ENCODE data around the gene ALDH3B1. TPM values are rescaled to one million over a fixed set of nuclear protein-coding genes. Genes with fewer than 3 reads are reported as not detected.

Gene ALDH3B1
- total and polyA plus RNA-seq, 10 of the 15 experiments (the other 5 are each of a cell fraction or from before 2014, with no cell fraction given), result 0.03 to 0.37 (median 0.17) TPM; not detected in 3

DNA sequence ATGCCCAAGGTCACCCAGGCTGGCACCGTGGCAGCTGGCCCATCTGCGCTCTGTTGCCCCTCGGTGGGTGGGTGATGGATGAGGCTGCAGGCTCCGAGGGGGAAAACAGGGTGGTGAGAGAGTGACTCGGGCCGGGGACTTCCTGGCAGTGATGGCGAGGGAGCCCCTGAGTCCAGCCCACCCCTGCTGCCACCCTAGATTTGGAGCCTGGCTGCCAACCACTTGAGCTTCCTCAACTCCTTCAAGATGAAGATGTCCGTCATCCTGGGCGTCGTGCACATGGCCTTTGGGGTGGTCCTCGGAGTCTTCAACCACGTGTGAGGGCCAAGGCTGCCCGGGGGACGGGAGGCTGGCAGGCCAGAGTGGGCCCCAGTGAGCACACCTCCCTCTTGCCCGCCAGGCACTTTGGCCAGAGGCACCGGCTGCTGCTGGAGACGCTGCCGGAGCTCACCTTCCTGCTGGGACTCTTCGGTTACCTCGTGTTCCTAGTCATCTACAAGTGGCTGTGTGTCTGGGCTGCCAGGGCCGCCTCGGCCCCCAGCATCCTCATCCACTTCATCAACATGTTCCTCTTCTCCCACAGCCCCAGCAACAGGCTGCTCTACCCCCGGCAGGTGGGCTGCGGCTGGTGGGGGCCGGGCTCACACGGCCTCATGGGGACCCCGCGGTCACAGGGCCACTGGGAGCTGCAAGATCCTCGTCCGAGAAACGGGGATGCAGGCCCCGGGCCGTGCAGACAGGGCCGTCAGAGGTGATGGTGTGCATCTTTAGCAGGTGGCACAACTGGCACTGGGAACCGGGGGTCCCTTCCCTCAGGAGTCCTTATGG, 38.8 kb downstream of the ALDH3B1 start:
- no TSS peak for BruUV-seq (replicated peaks)
- H4K20me1 ChIP-seq (ENCODE audit: control insufficient read depth, insufficient read depth), result no peaks in the 10 kb centered on the region
- peaks cover 19 to 37% of the 10 kb centered on the region in 2 experiments; a peak in 3 of 4 replicates for H3K36me3 ChIP-seq (ENCODE audit: control insufficient read depth in 2 of 2, insufficient read depth in 2 of 2, low read length in 1 of 2)
- ChIA-PET SMC1A (ENCODE audit: uncharacterized antibody, unreplicated experiment) (no interaction called here), RAD21 (ENCODE audit: unreplicated experiment) (no interaction called here), POLR2A (no interaction called here), CTCF (no interaction called here)
- no peak overlapping the region for H3K27ac ChIP-seq (ENCODE audit: control insufficient read depth, insufficient read depth)
- 0 out of 2 replicates have a peak, but pooled peaks have one; percentile 32 for TF ChIP-seq POLR2AphosphoS2 (IDR thresholded peaks at IDR 0.05; ENCODE audit: low read depth, low read length)
- no peak for TF ChIP-seq MAX (IDR thresholded peaks at IDR 0.05; ENCODE audit: low read depth, low read length)
- FAIRE-seq (no peak), DNase-seq (ENCODE audit: low read depth, low spot score) (no peak), ATAC-seq (no peak)
- H3K4me1 ChIP-seq (ENCODE audit: control insufficient read depth, insufficient read depth, low read length), result no peaks in the 10 kb centered on the region
- H3K27me3 ChIP-seq (replicated peaks in 1 of 2; ENCODE audit: control insufficient read depth in 2 of 2, insufficient read depth in 2 of 2, low read length in 1 of 2), result no peaks in the 10 kb centered on the region
- intact Hi-C loops (cut with micrococcal nuclease; ENCODE audit: unreplicated experiment), result no loop called here
- 96% methylated on average over 34 of the region's 35 CpGs for WGBS (ENCODE audit: insufficient coverage, insufficient replicate concordance, low lambda C conversion rate, missing lambda C conversion rate)
- in situ Hi-C loops (cut with MboI), result no loop called here
- H2AFZ ChIP-seq (ENCODE audit: control insufficient read depth, low read depth, low read length), result no peak overlapping the region
- H3K9ac ChIP-seq (ENCODE audit: control insufficient read depth, insufficient read depth, low read length), result no peak overlapping the region
- no peaks in the 10 kb centered on the region for H3K79me2 ChIP-seq (ENCODE audit: control insufficient read depth, insufficient read depth, low read length)
- H3K4me3 ChIP-seq, result no peak overlapping the region
- H3K9me3 ChIP-seq (replicated peaks; ENCODE audit: control insufficient read depth, insufficient read depth, low read length), result no peaks in the 10 kb centered on the region
- H3K4me2 ChIP-seq (ENCODE audit: control insufficient read depth, insufficient read depth), result no peak overlapping the region

GRCh38 chr11:68049509-68050370, 39.6 kb downstream of the ALDH3B1 start:
- Histone ChIP-seq H3K36me3 (ENCODE audit: control insufficient read depth in 2 of 2, insufficient read depth in 2 of 2, low read length in 1 of 2) (peaks cover 19 to 29% of the 10 kb centered on the region in 2 experiments; a peak in 3 of 4 replicates), H4K20me1 (ENCODE audit: control insufficient read depth, insufficient read depth) (no peaks in the 10 kb centered on the region), H3K79me2 (ENCODE audit: control insufficient read depth, insufficient read depth, low read length) (no peaks in the 10 kb centered on the region), H3K4me2 (ENCODE audit: control insufficient read depth, insufficient read depth) (no peak overlapping the region), H2AFZ (ENCODE audit: control insufficient read depth, low read depth, low read length) (no peak overlapping the region), H3K9ac (ENCODE audit: control insufficient read depth, insufficient read depth, low read length) (no peak overlapping the region), H3K4me3 (no peak overlapping the region), H3K27ac (ENCODE audit: control insufficient read depth, insufficient read depth) (no peak overlapping the region), H3K27me3 (replicated peaks in 1 of 2; ENCODE audit: control insufficient read depth in 2 of 2, insufficient read depth in 2 of 2, low read length in 1 of 2) (no peaks in the 10 kb centered on the region), H3K9me3 (replicated peaks; ENCODE audit: control insufficient read depth, insufficient read depth, low read length) (no peaks in the 10 kb centered on the region), H3K4me1 (ENCODE audit: control insufficient read depth, insufficient read depth, low read length) (no peaks in the 10 kb centered on the region)
- no peak for TF ChIP-seq MTA2 (IDR thresholded peaks at IDR 0.05; ENCODE audit: low read depth)
- peak; percentile 59 for TF ChIP-seq POLR2A (IDR thresholded peaks at IDR 0.05; ENCODE audit: low read depth, low read length)
- intact Hi-C loops (cut with micrococcal nuclease; ENCODE audit: unreplicated experiment) (no loop called here), in situ Hi-C loops (cut with MboI) (no loop called here)
- SMC1A ChIA-PET (ENCODE audit: uncharacterized antibody, unreplicated experiment), result no interaction called here
- DNase-seq (ENCODE audit: low read depth, low spot score) (no peak), ATAC-seq (no peak), FAIRE-seq (no peak)
- CTCF ChIA-PET, result no interaction called here
- RAD21 ChIA-PET (ENCODE audit: unreplicated experiment), result no interaction called here
- 95% methylated on average over 40 of the region's 40 CpGs for WGBS (ENCODE audit: insufficient coverage, insufficient replicate concordance, low lambda C conversion rate, missing lambda C conversion rate)
- TSS peak; percentile 31 for BruUV-seq (replicated peaks)
- POLR2A ChIA-PET, result no interaction called here
